IMR-90 (cell line): ENCODE data around the gene KMT2C. TPM values are rescaled to one million over a fixed set of nuclear protein-coding genes. Genes with fewer than 3 reads are reported as not detected.

ENCODE experiments used
- ATAC-seq: fragments of 200-7000 bp; cut with Tn5 transposase; 2 replicates; pipeline ENCODE4 v1.9.1; 2020; ENCODE audit warnings: low read depth, mild to moderate bottlenecking, moderate library complexity
- BruUV-seq: library from RNA; stranded (reverse); fragments of 400-500 nt; replicated peaks from 2 replicates; lab custom pipeline; 2021; lab: Mats Ljungman, UMichigan
- CTCF ChIA-PET: fragments of 300-600 bp; formaldehyde crosslinking; extraction: SDS; loops from one replicate; lab custom pipeline; 2021; ENCODE audit warnings: antibody characterized with exemption; lab: Yijun Ruan, JAX
- POLR2A ChIA-PET: fragments of 300-600 bp; sonication (Branson Sonifier 250); formaldehyde crosslinking; loops from one replicate; lab custom pipeline; 2022; ENCODE audit warnings: antibody characterized with exemption; ENCODE audit not compliant: unreplicated experiment; lab: Charles Lee
- DNase-seq: peaks from one replicate; pipeline ENCODE4 v3.0.0; 2013
- H2AFZ ChIP-seq: replicated peaks from 2 replicates; pipeline ENCODE3; 2013; ENCODE audit warnings: low read length, mild to moderate bottlenecking; ENCODE audit not compliant: poor library complexity
- H2AK5ac ChIP-seq: 2 replicates; pipeline ENCODE4 v1.6.1; 2013; ENCODE audit warnings: low read depth, low read length, inconsistent platforms
- H2AK9ac ChIP-seq: replicated peaks from 2 replicates; pipeline ENCODE3; 2013; ENCODE audit warnings: mild to moderate bottlenecking, low read depth, low read length, moderate library complexity; ENCODE audit not compliant: poor library complexity
- H2BK120ac ChIP-seq: 2 replicates; pipeline ENCODE4 v1.6.1; 2013; ENCODE audit warnings: low read depth, low read length, inconsistent platforms
- H2BK15ac ChIP-seq: 3 replicates; pipeline ENCODE4 v1.6.1; 2013; ENCODE audit warnings: low read depth, low read length, inconsistent platforms
- H2BK20ac ChIP-seq: 2 replicates; pipeline ENCODE4 v1.6.1; 2013; ENCODE audit warnings: low read depth, mild to moderate bottlenecking, inconsistent platforms, low read length, moderate library complexity
- H2BK5ac ChIP-seq: 2 replicates; pipeline ENCODE4 v1.6.1; 2013; ENCODE audit warnings: mild to moderate bottlenecking, low read depth, low read length, inconsistent platforms; ENCODE audit not compliant: poor library complexity, severe bottlenecking
- H3K14ac ChIP-seq: replicated peaks from 2 replicates; pipeline ENCODE4 v1.6.1; 2013; ENCODE audit warnings: low read depth, low read length, inconsistent platforms
- H3K18ac ChIP-seq: 2 replicates; pipeline ENCODE4 v1.6.1; 2013; ENCODE audit warnings: low read depth, low read length, control low read depth
- H3K23ac ChIP-seq: 2 replicates; pipeline ENCODE4 v1.6.1; 2013; ENCODE audit warnings: low read depth, low read length, inconsistent platforms
- H3K27ac ChIP-seq: 2 replicates; pipeline ENCODE4 v1.5.1; 2013; ENCODE audit warnings: mild to moderate bottlenecking, control low read depth, low read length; ENCODE audit not compliant: insufficient read depth
- H3K27me3 ChIP-seq: 2 replicates; pipeline ENCODE4 v1.6.1; 2013; ENCODE audit warnings: low read length; ENCODE audit not compliant: control insufficient read depth, insufficient read depth
- H3K36me3 ChIP-seq: 2 replicates; pipeline ENCODE4 v1.6.1; 2013; ENCODE audit warnings: low read length, mixed read lengths; ENCODE audit not compliant: control insufficient read depth, insufficient read depth
- H3K4ac ChIP-seq: 2 replicates; pipeline ENCODE4 v1.6.1; 2013; ENCODE audit warnings: low read depth, low read length, inconsistent platforms
- H3K4me1 ChIP-seq: 2 replicates; pipeline ENCODE4 v1.6.1; 2013; ENCODE audit warnings: low read length, mixed read lengths; ENCODE audit not compliant: control insufficient read depth, insufficient read depth
- H3K4me2 ChIP-seq: 2 replicates; pipeline ENCODE4 v1.6.1; 2013; ENCODE audit warnings: low read depth, mild to moderate bottlenecking, control low read depth, low read length, moderate library complexity
- H3K4me3 ChIP-seq: 2 replicates; pipeline ENCODE4 v1.5.1; 2013; ENCODE audit warnings: low read depth, mild to moderate bottlenecking, control low read depth, low read length, moderate library complexity; ENCODE audit not compliant: insufficient read depth
- H3K56ac ChIP-seq: 2 replicates; pipeline ENCODE4 v1.6.1; 2013; ENCODE audit warnings: low read length, inconsistent platforms; ENCODE audit not compliant: insufficient read depth; ENCODE audit errors: extremely low read depth
- H3K79me1 ChIP-seq, 2 experiments: 2 replicates each; pipeline ENCODE4 v1.6.1; 2013; ENCODE audit warnings: low read length in 2 of 2, inconsistent platforms in 1 of 2, low read depth in 1 of 2
- H3K9ac ChIP-seq: 2 replicates; pipeline ENCODE4 v1.6.1; 2013; ENCODE audit warnings: low read depth, low read length, control low read depth
- H3K9me1 ChIP-seq: 2 replicates; pipeline ENCODE4 v1.6.1; 2013; ENCODE audit warnings: low read length, inconsistent platforms; ENCODE audit not compliant: insufficient read depth
- H3K9me3 ChIP-seq: 2 replicates; pipeline ENCODE4 v1.6.1; 2013; ENCODE audit warnings: low read length; ENCODE audit not compliant: control insufficient read depth, insufficient read depth
- H4K20me1 ChIP-seq: 2 replicates; pipeline ENCODE4 v1.6.1; 2013; ENCODE audit warnings: low read length, inconsistent platforms; ENCODE audit not compliant: insufficient read depth
- H4K5ac ChIP-seq: 2 replicates; pipeline ENCODE4 v1.6.1; 2013; ENCODE audit warnings: mild to moderate bottlenecking, low read depth, low read length, control low read depth
- H4K8ac ChIP-seq, 2 experiments: 2 replicates each; pipeline ENCODE4 v1.6.1; 2013; ENCODE audit warnings: low read depth in 2 of 2, low read length in 2 of 2, control low read depth in 1 of 2, inconsistent platforms in 1 of 2
- H4K91ac ChIP-seq: 2 replicates; pipeline ENCODE4 v1.6.1; 2013; ENCODE audit warnings: low read depth, low read length, inconsistent platforms; ENCODE audit not compliant: insufficient read depth
- BHLHE40 ChIP-seq: fragments of 150-350 bp; IDR thresholded peaks from 2 replicates; pipeline ENCODE4 v1.6.1; 2016; ENCODE audit warnings: mild to moderate bottlenecking, low read depth, low read length
- CEBPB ChIP-seq: IDR thresholded peaks from 2 replicates; pipeline ENCODE4 v1.6.1; 2012; ENCODE audit warnings: low read depth, low read length, improper control_type of control experiment
- CHD1 ChIP-seq: IDR thresholded peaks from 2 replicates; pipeline ENCODE4 v1.6.1; 2012; ENCODE audit warnings: low read depth, low read length, improper control_type of control experiment
- FOS ChIP-seq: fragments of 150-350 bp; IDR thresholded peaks from 2 replicates; pipeline ENCODE4 v1.6.1; 2016; ENCODE audit warnings: low read depth, low read length
- MAFK ChIP-seq: IDR thresholded peaks from 2 replicates; pipeline ENCODE4 v1.6.1; 2012; ENCODE audit warnings: low read depth, low read length, improper control_type of control experiment
- MAZ ChIP-seq: IDR thresholded peaks from 2 replicates; pipeline ENCODE4 v1.6.1; 2012; ENCODE audit warnings: low read depth, mild to moderate bottlenecking, low read length, improper control_type of control experiment, moderate library complexity, borderline replicate concordance
- MXI1 ChIP-seq: IDR thresholded peaks from 2 replicates; pipeline ENCODE4 v1.6.1; 2012; ENCODE audit warnings: low read depth, mild to moderate bottlenecking, low read length, moderate library complexity, borderline replicate concordance
- NFE2L2 ChIP-seq: fragments of 150-350 bp; IDR thresholded peaks from 2 replicates; pipeline ENCODE4 v1.6.1; 2016; ENCODE audit warnings: low read depth, mild to moderate bottlenecking, low read length
- POLR2A ChIP-seq: IDR thresholded peaks from 2 replicates; pipeline ENCODE4 v1.6.1; 2012; ENCODE audit warnings: mild to moderate bottlenecking, low read depth, low read length
- RAD21 ChIP-seq: IDR thresholded peaks from 2 replicates; pipeline ENCODE4 v1.6.1; 2012; ENCODE audit warnings: low read length, improper control_type of control experiment
- RCOR1 ChIP-seq: IDR thresholded peaks from 2 replicates; pipeline ENCODE4 v1.6.1; 2012; ENCODE audit warnings: mild to moderate bottlenecking, low read length, improper control_type of control experiment; ENCODE audit not compliant: insufficient replicate concordance
- RFX5 ChIP-seq: IDR thresholded peaks from 2 replicates; pipeline ENCODE4 v1.8.0; 2012; ENCODE audit warnings: low read depth, mild to moderate bottlenecking, low read length, moderate library complexity
- SMC3 ChIP-seq: fragments of 150-350 bp; IDR thresholded peaks from 2 replicates; pipeline ENCODE4 v1.6.1; 2016; ENCODE audit warnings: low read depth, mild to moderate bottlenecking, antibody characterized with exemption, low read length, moderate library complexity
- USF2 ChIP-seq: fragments of 150-350 bp; IDR thresholded peaks from 2 replicates; pipeline ENCODE4 v1.6.1; 2017; ENCODE audit warnings: mild to moderate bottlenecking, antibody characterized with exemption, low read length, low read depth
- WGBS, 2 experiments: methylation state at CpG; one replicate each; pipeline versions ENCODE4 v1.1.5 to v1.1.7; 2013; ENCODE audit warnings: missing lambda C conversion rate in 2 of 2; ENCODE audit not compliant: insufficient read length in 1 of 2; ENCODE audit errors: extremely low coverage in 2 of 2; 5-methylcytosine and 5-hydroxymethylcytosine counted together
- dilution Hi-C: fragments of 300-500 bp; cut with HindIII; formaldehyde crosslinking; loops from one replicate; pipeline ENCODE4 v1.14.3; 2018; ENCODE audit warnings: low sequenced_read_pairs; ENCODE audit not compliant: unreplicated experiment
- in situ Hi-C: fragments of 300-500 bp; cut with MboI; formaldehyde crosslinking; loops from 3 replicates; pipeline ENCODE4 v1.14.3; 2019; ENCODE audit warnings: low sequenced_read_pairs, inconsistent platforms, mixed read lengths
- intact Hi-C: fragments of 100-400 bp; cut with micrococcal nuclease; formaldehyde crosslinking; loops from 2 replicates; pipeline ENCODE4 v1.10.0; 2022
- polyA plus RNA-seq, 3 experiments: library from polyadenylated mRNA; depleted of rRNA; stranded (reverse); fragments of >200 nt; gene quantifications; 2 replicates each; pipeline ENCODE4 v1.2.3, GENCODE V29; 2012; ENCODE audit warnings: low replicate concordance in 1 of 3
- total RNA-seq: library from RNA; depleted of rRNA; stranded (reverse); fragments of >200 nt; gene quantifications from 2 replicates; pipeline ENCODE4 v1.2.3, GENCODE V29; 2012
- TF ChIP-seq, protein P1 (sequence below): conservative IDR thresholded peaks from 2 replicates; pipeline ENCODE4 v1.5.1; 2012; ENCODE audit warnings: mild to moderate bottlenecking, low read depth, low read length, improper control_type of control experiment
- TF ChIP-seq, protein P2 (sequence below): fragments of 150-350 bp; IDR thresholded peaks from 2 replicates; pipeline ENCODE4 v1.6.1; 2016; ENCODE audit warnings: low read depth, mild to moderate bottlenecking, low read length, moderate library complexity, borderline replicate concordance

KMT2C gene
- total and polyA plus RNA-seq, 2 of the 4 experiments (the other 2 are of a cell fraction) = 8.0 to 23.3 TPM

GRCh38 chr7:152107945-152108344, 327.9 kb downstream of the KMT2C start:
- H3K56ac ChIP-seq = no peak overlapping the region
- H4K8ac ChIP-seq = no peak overlapping the region
- H3K4me2 ChIP-seq = no peak overlapping the region
- no peak overlapping the region for H2AFZ ChIP-seq
- H2BK120ac ChIP-seq = no peak overlapping the region
- TF ChIP-seq RAD21 = no peak
- no peak for TF ChIP-seq FOS
- no peak for TF ChIP-seq CHD1
- TF ChIP-seq, protein P1, sequence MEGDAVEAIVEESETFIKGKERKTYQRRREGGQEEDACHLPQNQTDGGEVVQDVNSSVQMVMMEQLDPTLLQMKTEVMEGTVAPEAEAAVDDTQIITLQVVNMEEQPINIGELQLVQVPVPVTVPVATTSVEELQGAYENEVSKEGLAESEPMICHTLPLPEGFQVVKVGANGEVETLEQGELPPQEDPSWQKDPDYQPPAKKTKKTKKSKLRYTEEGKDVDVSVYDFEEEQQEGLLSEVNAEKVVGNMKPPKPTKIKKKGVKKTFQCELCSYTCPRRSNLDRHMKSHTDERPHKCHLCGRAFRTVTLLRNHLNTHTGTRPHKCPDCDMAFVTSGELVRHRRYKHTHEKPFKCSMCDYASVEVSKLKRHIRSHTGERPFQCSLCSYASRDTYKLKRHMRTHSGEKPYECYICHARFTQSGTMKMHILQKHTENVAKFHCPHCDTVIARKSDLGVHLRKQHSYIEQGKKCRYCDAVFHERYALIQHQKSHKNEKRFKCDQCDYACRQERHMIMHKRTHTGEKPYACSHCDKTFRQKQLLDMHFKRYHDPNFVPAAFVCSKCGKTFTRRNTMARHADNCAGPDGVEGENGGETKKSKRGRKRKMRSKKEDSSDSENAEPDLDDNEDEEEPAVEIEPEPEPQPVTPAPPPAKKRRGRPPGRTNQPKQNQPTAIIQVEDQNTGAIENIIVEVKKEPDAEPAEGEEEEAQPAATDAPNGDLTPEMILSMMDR = no peak
- no peak for TF ChIP-seq MAFK
- no peak for TF ChIP-seq CEBPB
- no peak for TF ChIP-seq NFE2L2
- TF ChIP-seq, protein P2, sequence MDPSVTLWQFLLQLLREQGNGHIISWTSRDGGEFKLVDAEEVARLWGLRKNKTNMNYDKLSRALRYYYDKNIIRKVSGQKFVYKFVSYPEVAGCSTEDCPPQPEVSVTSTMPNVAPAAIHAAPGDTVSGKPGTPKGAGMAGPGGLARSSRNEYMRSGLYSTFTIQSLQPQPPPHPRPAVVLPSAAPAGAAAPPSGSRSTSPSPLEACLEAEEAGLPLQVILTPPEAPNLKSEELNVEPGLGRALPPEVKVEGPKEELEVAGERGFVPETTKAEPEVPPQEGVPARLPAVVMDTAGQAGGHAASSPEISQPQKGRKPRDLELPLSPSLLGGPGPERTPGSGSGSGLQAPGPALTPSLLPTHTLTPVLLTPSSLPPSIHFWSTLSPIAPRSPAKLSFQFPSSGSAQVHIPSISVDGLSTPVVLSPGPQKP = no peak
- no peak for TF ChIP-seq BHLHE40
- no peak for TF ChIP-seq SMC3
- TF ChIP-seq RCOR1 = no peak
- no peak; the same call in 1 of the 2 replicates for TF ChIP-seq POLR2A
- no peak for TF ChIP-seq RFX5
- TF ChIP-seq USF2 = no peak
- TF ChIP-seq MAZ = no peak
- no peak for TF ChIP-seq MXI1
- WGBS, 2 experiments = 92% methylated on average over 2 of the region's 17 CpGs; no CpG with 5 or more reads in 1 of the 2 experiments
- H3K36me3 ChIP-seq = peaks cover 14% of the 10 kb centered on the region
- H3K4ac ChIP-seq = no peak overlapping the region
- in situ Hi-C loops = no loop called here
- no peaks in the 10 kb centered on the region for H3K79me1 ChIP-seq
- H3K9ac ChIP-seq = no peak overlapping the region
- no peak overlapping the region for H2BK15ac ChIP-seq
- no peaks in the 10 kb centered on the region for H3K27me3 ChIP-seq
- ChIA-PET CTCF (no interaction called here), POLR2A (no interaction called here)
- no peak overlapping the region for H2BK20ac ChIP-seq
- no peak overlapping the region for H2AK5ac ChIP-seq
- peaks cover 4% of the 10 kb centered on the region; the same call in 1 of the 2 replicates for H3K4me1 ChIP-seq
- BruUV-seq = no TSS peak
- intact Hi-C loops = no loop called here
- peaks cover 4% of the 10 kb centered on the region for H3K9me1 ChIP-seq
- dilution Hi-C loops = no loop called here
- no peaks in the 10 kb centered on the region for H4K20me1 ChIP-seq
- no peak for DNase-seq
- no peak overlapping the region for H3K14ac ChIP-seq
- H2AK9ac ChIP-seq = no peak overlapping the region
- no peak overlapping the region for H3K4me3 ChIP-seq
- no peak overlapping the region for H4K91ac ChIP-seq
- no peak overlapping the region for H2BK5ac ChIP-seq
- no peak for ATAC-seq
- no peak overlapping the region for H3K27ac ChIP-seq
- no peak overlapping the region for H4K5ac ChIP-seq
- H3K23ac ChIP-seq = no peak overlapping the region
- H3K18ac ChIP-seq = no peak overlapping the region
- no peaks in the 10 kb centered on the region for H3K9me3 ChIP-seq
